HepG2 (cell line): ENCODE results near the gene ZAR1L. TPM values are rescaled to one million over a fixed set of nuclear protein-coding genes. Genes with fewer than 3 reads are reported as not detected.

Experiments
- ARNT2 ChIP-seq: sonication (generic); formaldehyde crosslinking; IDR thresholded peaks from 2 replicates; pipeline ENCODE4 v1.8.0; 2022; ENCODE audit warnings: mild to moderate bottlenecking, low read depth, missing genetic modification reagents, moderate library complexity
- DBP ChIP-seq: sonication (generic); formaldehyde crosslinking; IDR thresholded peaks from 2 replicates; pipeline ENCODE4 v1.4.0; 2020; ENCODE audit warnings: missing genetic modification reagents; ENCODE audit errors: not compliant biosample characterization
- GLI4 ChIP-seq: sonication (generic); formaldehyde crosslinking; IDR thresholded peaks from 2 replicates; pipeline ENCODE4 v1.5.1; 2020; ENCODE audit warnings: missing genetic modification reagents, mild to moderate bottlenecking, moderate library complexity, borderline replicate concordance
- LCORL ChIP-seq, 2 experiments: fragments of 450-650 bp in 1 of 2; sonication (generic) in 1 of 2; formaldehyde crosslinking in 1 of 2; IDR thresholded peaks; 2 replicates each; pipeline versions ENCODE4 v1.5.0 to v1.6.1; 2017 to 2020; ENCODE audit warnings: antibody characterized with exemption in 1 of 2, missing genetic modification reagents in 1 of 2
- MNT ChIP-seq: fragments of 450-650 bp; IDR thresholded peaks from 2 replicates; pipeline ENCODE4 v1.6.1; 2016
- MTF2 ChIP-seq: sonication (generic); formaldehyde crosslinking; IDR thresholded peaks from 2 replicates; pipeline ENCODE4 v1.5.0; 2020; ENCODE audit warnings: missing genetic modification reagents, borderline replicate concordance
- PBX2 ChIP-seq: IDR thresholded peaks from 2 replicates; pipeline ENCODE4 v1.6.1; 2016; ENCODE audit warnings: control low read depth
- REST ChIP-seq, 2 experiments: IDR thresholded peaks; 2 replicates each; pipeline ENCODE4 v1.6.1; 2011 to 2012; ENCODE audit warnings: low read length in 2 of 2, borderline replicate concordance in 1 of 2, low read depth in 1 of 2, mild to moderate bottlenecking in 1 of 2, moderate library complexity in 1 of 2
- RFX3 ChIP-seq: IDR thresholded peaks from 2 replicates; pipeline ENCODE4 v1.6.1; 2016; ENCODE audit warnings: missing biosample characterization, missing genetic modification reagents
- SMC3 ChIP-seq: IDR thresholded peaks from 2 replicates; pipeline ENCODE4 v1.6.1; 2011; ENCODE audit warnings: low read length, improper control_type of control experiment
- STAG1 ChIP-seq: sonication (generic); formaldehyde crosslinking; IDR thresholded peaks from 2 replicates; pipeline ENCODE4 v1.4.0; 2020; ENCODE audit warnings: missing genetic modification reagents
- ZFP82 ChIP-seq: sonication (generic); formaldehyde crosslinking; IDR thresholded peaks from 2 replicates; pipeline ENCODE4 v1.5.1; 2020; ENCODE audit warnings: mild to moderate bottlenecking, missing genetic modification reagents, borderline replicate concordance
- ZNF138 ChIP-seq: sonication (generic); formaldehyde crosslinking; IDR thresholded peaks from 2 replicates; pipeline ENCODE4 v1.5.0; 2020; ENCODE audit warnings: mild to moderate bottlenecking, low read depth, missing genetic modification reagents
- ZNF446 ChIP-seq: sonication (generic); formaldehyde crosslinking; IDR thresholded peaks from 2 replicates; pipeline ENCODE4 v1.5.0; 2020; ENCODE audit warnings: mild to moderate bottlenecking, missing genetic modification reagents
- ZNF710 ChIP-seq: sonication (generic); formaldehyde crosslinking; IDR thresholded peaks from 2 replicates; pipeline ENCODE4 v1.5.0; 2020; ENCODE audit warnings: mild to moderate bottlenecking, missing genetic modification reagents, borderline replicate concordance
- ZNF816 ChIP-seq: sonication (generic); formaldehyde crosslinking; IDR thresholded peaks from 2 replicates; pipeline ENCODE4 v1.8.0; 2022; ENCODE audit warnings: missing genetic modification reagents, mild to moderate bottlenecking, borderline replicate concordance
- ZNF883 ChIP-seq: sonication (generic); formaldehyde crosslinking; IDR thresholded peaks from 2 replicates; pipeline ENCODE4 v1.5.1; 2020; ENCODE audit warnings: mild to moderate bottlenecking, missing genetic modification reagents; ENCODE audit errors: not compliant biosample characterization
- ZSCAN21 ChIP-seq: sonication (generic); formaldehyde crosslinking; IDR thresholded peaks from 2 replicates; pipeline ENCODE4 v1.8.0; 2022; ENCODE audit warnings: mild to moderate bottlenecking, missing genetic modification reagents, moderate library complexity, borderline replicate concordance
- polyA plus RNA-seq, 8 experiments: library from polyadenylated mRNA; depleted of rRNA in 3 of 8; stranded (reverse) in 7 of 8; unstranded in 1 of 8; fragments of >200 nt; fragmentation: Illumina TruSeq in 4 of 8; extraction: Trizol in 4 of 8; gene quantifications; 2 replicates each; pipeline versions ENCODE4 v1.2.1 to v1.2.3, GENCODE V29; 2011 to 2016; ENCODE audit warnings: low read depth in 4 of 8, missing spikeins in 1 of 8, mixed read lengths in 1 of 8; ENCODE audit not compliant: insufficient read depth in 1 of 8
- total RNA-seq, 5 experiments: library from RNA; depleted of rRNA; stranded (reverse); fragments of >200 nt; fragmentation: Illumina TruSeq; extraction: Trizol; gene quantifications; 2 replicates each; pipeline ENCODE4 v1.2.3, GENCODE V29; 2016; ENCODE audit warnings: low read depth in 1 of 5

Gene ZAR1L
- total and polyA plus RNA-seq, 2 of the 13 experiments (the other 11 are each of a cell fraction or from before 2014, with no cell fraction given): 0.09 TPM; not detected in 1

GRCh38 chr13:32315238-32316027 lies at the start of gene ZAR1L, which contains the start of gene BRCA2 (continued):
- TF ChIP-seq LCORL (IDR thresholded peaks at IDR 0.05) (no peak), LCORL (CRISPR knock-in tag; IDR thresholded peaks at IDR 0.05) (0 out of 2 replicates have a peak, but pooled peaks have one; percentile 49), SMC3 (no peak), MNT (peak; percentile 60), DBP (no peak), ZFP82 (peak; percentile 62; the same call in 1 of the 2 replicates), ZNF710 (CRISPR knock-in tag) (no peak; the same call in 1 of the 2 replicates), STAG1 (CRISPR knock-in tag) (no peak; the same call in 1 of the 2 replicates), ARNT2 (CRISPR knock-in tag) (peak; percentile 83; the same call in 1 of the 2 replicates), PBX2 (CRISPR knock-in tag) (no peak), GLI4 (CRISPR knock-in tag) (no peak), MTF2 (CRISPR knock-in tag) (no peak), ZNF883 (peak; percentile 13), REST (IDR thresholded peaks at IDR 0.05; ENCODE audit: borderline replicate concordance in 1 of 2, low read depth in 1 of 2, low read length in 2 of 2) (no peak), ZNF446 (CRISPR knock-in tag) (no peak), RFX3 (CRISPR knock-in tag) (no peak), ZNF138 (CRISPR knock-in tag) (no peak), ZNF816 (0 out of 2 replicates have a peak, but pooled peaks have one; percentile 70), ZSCAN21 (CRISPR knock-in tag) (peak; percentile 77; the same call in 1 of the 2 replicates)
